GM20000 (cell line): ENCODE measurements around the gene FAS.
A peak's percentile ranks its signal among the peaks of the same experiment; 100 is the strongest.

ENCODE experiments used
- DNase-seq: peaks from one replicate; pipeline ENCODE4 v3.0.0; 2012; ENCODE audit warnings: low spot score
- CTCF ChIP-seq: IDR thresholded peaks from 2 replicates; pipeline ENCODE4 v1.5.1; 2012; ENCODE audit warnings: mild to moderate bottlenecking, control low read depth; ENCODE audit errors: extremely low read depth, missing control alignments

The FAS gene

GRCh38 chr10:88990384-88991160 lies at the start of gene FAS:
Gene FAS (plus strand): TSS chr10:88990798. CDS start chr10:88990877, 79 bp downstream.
- no peak for TF ChIP-seq CTCF
- DNase-seq = peak; percentile 82

GRCh38 chr10:88941026-88941425 lies 49.6 kb upstream of the FAS start:
- no peak for TF ChIP-seq CTCF
- DNase-seq = no peak

GRCh38 chr10:88943778-88944177 lies 46.8 kb upstream of the FAS start:
- DNase-seq = no peak
- TF ChIP-seq CTCF = no peak

GRCh38 chr10:88944813-88945212 lies 45.8 kb upstream of the FAS start:
- no peak for TF ChIP-seq CTCF
- peak; percentile 12 for DNase-seq

- DNase-seq = no peak
- no peak for TF ChIP-seq CTCF
Observed at GRCh38 chr10:88946200-88946599, 44.4 kb upstream of the FAS start.

GRCh38 chr10:88946965-88947590 lies 43.5 kb upstream of the FAS start:
- DNase-seq = no peak
- TF ChIP-seq CTCF = no peak

GRCh38 chr10:88949051-88949450 lies 41.5 kb upstream of the FAS start:
- no peak for TF ChIP-seq CTCF
- DNase-seq = no peak
